HepG2 (cell line): ENCODE results near the gene NOTO. TPM values are rescaled to one million over a fixed set of nuclear protein-coding genes. Genes with fewer than 3 reads are reported as not detected.

ENCODE experiments used
- ATAC-seq: fragments of 200-7000 bp; cut with Tn5 transposase; 3 replicates; pipeline ENCODE4 v1.9.1; 2020; ENCODE audit warnings: mild to moderate bottlenecking, moderate library complexity
- BruUV-seq: library from RNA; stranded (reverse); fragments of 400-500 nt; replicated peaks from 2 replicates; lab custom pipeline; 2021; lab: Mats Ljungman, UMichigan
- CTCF ChIA-PET: fragments of 300-600 bp; formaldehyde crosslinking; extraction: SDS; loops from one replicate; lab custom pipeline; 2021; ENCODE audit warnings: low total read pairs, inconsistent platforms, low intra/inter-chr PET ratio; lab: Yijun Ruan, JAX
- POLR2A ChIA-PET: fragments of 350-600 bp; sonication (Branson Sonifier 250); formaldehyde crosslinking; loops from one replicate; lab custom pipeline; 2020; ENCODE audit warnings: antibody characterized with exemption, inconsistent platforms; lab: Yijun Ruan, JAX
- DNase-seq: peaks from one replicate; pipeline ENCODE4 v3.0.0-alpha.2; 2015; ENCODE audit warnings: low spot score
- FAIRE-seq: peaks from 3 replicates; lab custom pipeline; 2011; peaks lifted over from hg19 to GRCh38; lab: Jason Lieb, UNC
- H2AFZ ChIP-seq: one replicate; pipeline ENCODE4 v1.6.1; 2011; ENCODE audit warnings: low read length, inconsistent platforms
- H3K27ac ChIP-seq: fragments of 300-600 bp; 3 replicates; pipeline ENCODE4 v1.8.0; 2011; ENCODE audit warnings: mixed run types, mild to moderate bottlenecking, mixed read lengths, low read length, inconsistent platforms; ENCODE audit not compliant: insufficient read depth; ENCODE audit errors: extremely low read length
- H3K27me3 ChIP-seq, 2 experiments: fragments of 200-600 bp in 1 of 2; 2 replicates in 1 of 2; 3 replicates in 1 of 2; pipeline versions ENCODE4 v1.6.0 to v1.8.0; 2011; ENCODE audit warnings: low read length in 2 of 2, mild to moderate bottlenecking in 2 of 2, moderate library complexity in 2 of 2, inconsistent platforms in 1 of 2; ENCODE audit not compliant: insufficient read depth in 2 of 2, control insufficient read depth in 1 of 2
- H3K36me3 ChIP-seq, 2 experiments: fragments of 200-600 bp in 1 of 2; replicated peaks in 1 of 2; 2 replicates in 1 of 2; 3 replicates in 1 of 2; pipeline versions ENCODE4 v1.5.1 to v1.8.0; 2011; ENCODE audit warnings: low read length in 2 of 2, inconsistent platforms in 1 of 2; ENCODE audit not compliant: insufficient read depth in 2 of 2, control insufficient read depth in 1 of 2
- H3K4me1 ChIP-seq: 2 replicates; pipeline ENCODE4 v1.5.1; 2012; ENCODE audit warnings: low read length, inconsistent platforms; ENCODE audit not compliant: insufficient read depth
- H3K4me2 ChIP-seq: 2 replicates; pipeline ENCODE4 v1.6.0; 2011; ENCODE audit warnings: low read depth, low read length, inconsistent platforms
- H3K4me3 ChIP-seq, 3 experiments: fragments of 200-600 bp in 1 of 3; sonication (generic), shearing (Covaris generic) in 1 of 3; replicated peaks in 1 of 3; 2 replicates each; pipeline ENCODE4 v1.5.1; 2011 to 2016; ENCODE audit warnings: low read length in 3 of 3, inconsistent platforms in 2 of 3, low read depth in 2 of 3, mild to moderate bottlenecking in 2 of 3, control low read depth in 1 of 3, mixed read lengths in 1 of 3; ENCODE audit not compliant: insufficient read depth in 1 of 3
- H3K79me2 ChIP-seq: one replicate; pipeline ENCODE4 v1.6.1; 2011; ENCODE audit warnings: low read length, inconsistent platforms; ENCODE audit not compliant: insufficient read depth
- H3K9ac ChIP-seq: 2 replicates; pipeline ENCODE4 v1.6.0; 2011; ENCODE audit warnings: mild to moderate bottlenecking, low read depth, low read length, inconsistent platforms; ENCODE audit not compliant: insufficient read depth
- H3K9me3 ChIP-seq: 2 replicates; pipeline ENCODE4 v1.5.1; 2012; ENCODE audit warnings: mild to moderate bottlenecking, low read length
- H4K20me1 ChIP-seq: 2 replicates; pipeline ENCODE4 v1.6.0; 2011; ENCODE audit warnings: inconsistent platforms, mild to moderate bottlenecking, low read length, moderate library complexity; ENCODE audit not compliant: insufficient read depth
- AGO2 ChIP-seq: fragments of 200-400 bp; formaldehyde crosslinking; optimal IDR thresholded peaks from 2 replicates; pipeline ENCODE3; 2017; ENCODE audit warnings: mild to moderate bottlenecking, low read depth, low read length, moderate library complexity
- ATAD3A ChIP-seq: sonication (generic); formaldehyde crosslinking; IDR thresholded peaks from 2 replicates; pipeline ENCODE4 v1.4.0; 2020; ENCODE audit warnings: missing genetic modification reagents
- ATM ChIP-seq: fragments of 450-650 bp; IDR thresholded peaks from 2 replicates; pipeline ENCODE4 v1.7.1; 2017; ENCODE audit warnings: mild to moderate bottlenecking, borderline replicate concordance
- ETV5 ChIP-seq: IDR thresholded peaks from 2 replicates; pipeline ENCODE4 v1.6.1; 2018; ENCODE audit warnings: missing biosample characterization, missing genetic modification reagents, inconsistent platforms, borderline replicate concordance
- HHEX ChIP-seq: IDR thresholded peaks from 2 replicates; pipeline ENCODE4 v1.6.1; 2016; ENCODE audit warnings: control low read depth
- JUNB ChIP-seq: sonication (generic); formaldehyde crosslinking; IDR thresholded peaks from 2 replicates; pipeline ENCODE4 v1.8.0; 2022; ENCODE audit warnings: missing genetic modification reagents, mild to moderate bottlenecking, borderline replicate concordance
- KLF6 ChIP-seq: IDR thresholded peaks from 2 replicates; pipeline ENCODE4 v1.8.0; 2016; ENCODE audit warnings: missing biosample characterization, missing genetic modification reagents
- NBN ChIP-seq: fragments of 450-650 bp; conservative IDR thresholded peaks from 2 replicates; pipeline ENCODE4 v1.6.1; 2017
- PHF8 ChIP-seq: sonication (generic); formaldehyde crosslinking; IDR thresholded peaks from 2 replicates; pipeline ENCODE4 v1.5.0; 2020; ENCODE audit warnings: missing genetic modification reagents
- PITX1 ChIP-seq: sonication (generic); formaldehyde crosslinking; IDR thresholded peaks from 2 replicates; pipeline ENCODE4 v1.5.1; 2020; ENCODE audit warnings: mild to moderate bottlenecking, missing genetic modification reagents
- ZBTB49 ChIP-seq: sonication (generic); formaldehyde crosslinking; IDR thresholded peaks from 2 replicates; pipeline ENCODE4 v1.4.0; 2020; ENCODE audit warnings: missing genetic modification reagents, borderline replicate concordance
- ZNF20 ChIP-seq: sonication (generic); formaldehyde crosslinking; IDR thresholded peaks from 2 replicates; pipeline ENCODE4 v1.4.0; 2020; ENCODE audit warnings: mild to moderate bottlenecking, moderate library complexity, missing genetic modification reagents
- ZNF383 ChIP-seq: sonication (generic); formaldehyde crosslinking; IDR thresholded peaks from 2 replicates; pipeline ENCODE4 v1.4.0; 2020; ENCODE audit warnings: missing genetic modification reagents, mild to moderate bottlenecking, borderline replicate concordance
- ZNF569 ChIP-seq: sonication (generic); formaldehyde crosslinking; IDR thresholded peaks from 2 replicates; pipeline ENCODE4 v1.5.0; 2020; ENCODE audit warnings: mild to moderate bottlenecking, missing genetic modification reagents, moderate library complexity, borderline replicate concordance
- ZNF577 ChIP-seq: sonication (generic); formaldehyde crosslinking; IDR thresholded peaks from 2 replicates; pipeline ENCODE4 v1.4.0; 2020; ENCODE audit warnings: mild to moderate bottlenecking, low read depth, missing genetic modification reagents, borderline replicate concordance
- ZNF629 ChIP-seq: sonication (generic); formaldehyde crosslinking; conservative IDR thresholded peaks from 2 replicates; pipeline ENCODE4 v1.5.0; 2020; ENCODE audit warnings: missing genetic modification reagents
- ZNF75D ChIP-seq: sonication (generic); formaldehyde crosslinking; IDR thresholded peaks from 2 replicates; pipeline ENCODE4 v1.8.1; 2023; ENCODE audit warnings: missing genetic modification reagents, mild to moderate bottlenecking, borderline replicate concordance
- ZNF891 ChIP-seq: sonication (generic); formaldehyde crosslinking; IDR thresholded peaks from 2 replicates; pipeline ENCODE4 v1.5.0; 2020; ENCODE audit warnings: mild to moderate bottlenecking, missing genetic modification reagents
- WGBS: methylation state at CpG from one replicate; pipeline ENCODE4 v1.1.6; 2017; ENCODE audit warnings: low lambda C conversion rate; 5-methylcytosine and 5-hydroxymethylcytosine counted together
- in situ Hi-C: cut with HindIII; loops from 2 replicates; pipeline ENCODE4 v1.10.0; 2017; ENCODE audit warnings: low pct_unique_long_range_greater_than_20kb; ENCODE audit not compliant: extremely low pct_ligation_motif_present
- intact Hi-C: fragments of 100-400 bp; cut with micrococcal nuclease; formaldehyde crosslinking; loops from one replicate; pipeline ENCODE4 v1.10.0; 2022; ENCODE audit not compliant: unreplicated experiment
- polyA plus RNA-seq, 8 experiments: library from polyadenylated mRNA; depleted of rRNA in 3 of 8; stranded (reverse) in 7 of 8; unstranded in 1 of 8; fragments of >200 nt; fragmentation: Illumina TruSeq in 4 of 8; extraction: Trizol in 4 of 8; gene quantifications; 2 replicates each; pipeline versions ENCODE4 v1.2.1 to v1.2.3, GENCODE V29; 2011 to 2016; ENCODE audit warnings: low read depth in 4 of 8, missing spikeins in 1 of 8, mixed read lengths in 1 of 8; ENCODE audit not compliant: insufficient read depth in 1 of 8
- total RNA-seq, 5 experiments: library from RNA; depleted of rRNA; stranded (reverse); fragments of >200 nt; fragmentation: Illumina TruSeq; extraction: Trizol; gene quantifications; 2 replicates each; pipeline ENCODE4 v1.2.3, GENCODE V29; 2016; ENCODE audit warnings: low read depth in 1 of 5
- TF ChIP-seq, protein P1 (sequence below): sonication (generic); formaldehyde crosslinking; conservative IDR thresholded peaks from 2 replicates; pipeline ENCODE4 v1.8.1; 2023; ENCODE audit warnings: missing genetic modification reagents
- TF ChIP-seq, protein P2 (sequence below): sonication (generic); formaldehyde crosslinking; IDR thresholded peaks from 2 replicates; pipeline ENCODE4 v1.4.0; 2020; ENCODE audit warnings: mild to moderate bottlenecking, missing genetic modification reagents
- TF ChIP-seq, protein P3 (sequence below): sonication (generic); formaldehyde crosslinking; IDR thresholded peaks from 2 replicates; pipeline ENCODE4 v1.4.0; 2020; ENCODE audit warnings: low read depth, mild to moderate bottlenecking, missing genetic modification reagents

The NOTO gene
- total and polyA plus RNA-seq, 2 of the 13 experiments (the other 11 are each of a cell fraction or from before 2014, with no cell fraction given), result not detected

GRCh38 chr2:73252238-73253027 is 50.1 kb downstream of the NOTO start:
- intact Hi-C loops (no loop called here), in situ Hi-C loops (no loop called here)
- ChIA-PET POLR2A (interaction anchor here (1.8 kb wide), 1 partner anchor 17 kb away, joined by 7 read pairs; no protein-coding TSS in a partner anchor), CTCF (no interaction called here)
- ATAC-seq, result no peak
- no peaks in the 10 kb centered on the region for H3K79me2 ChIP-seq
- H3K9ac ChIP-seq, result no peak overlapping the region
- H4K20me1 ChIP-seq, result peaks cover 6% of the 10 kb centered on the region; the same call in 1 of the 2 replicates
- no peak for FAIRE-seq
- 98% methylated on average over 17 of the region's 17 CpGs for WGBS
- H3K27ac ChIP-seq, result no peak overlapping the region
- H3K9me3 ChIP-seq, result no peaks in the 10 kb centered on the region
- H3K4me2 ChIP-seq, result no peak overlapping the region
- BruUV-seq, result no TSS peak
- H3K4me3 ChIP-seq, result no peak overlapping the region
- H3K36me3 ChIP-seq, result peaks cover 42 to 65% of the 10 kb centered on the region in 2 experiments
- H3K27me3 ChIP-seq, result no peaks in the 10 kb centered on the region
- peaks cover 30% of the 10 kb centered on the region for H3K4me1 ChIP-seq
- H2AFZ ChIP-seq, result no peak overlapping the region
- no peak for DNase-seq
- TF ChIP-seq, protein P1, sequence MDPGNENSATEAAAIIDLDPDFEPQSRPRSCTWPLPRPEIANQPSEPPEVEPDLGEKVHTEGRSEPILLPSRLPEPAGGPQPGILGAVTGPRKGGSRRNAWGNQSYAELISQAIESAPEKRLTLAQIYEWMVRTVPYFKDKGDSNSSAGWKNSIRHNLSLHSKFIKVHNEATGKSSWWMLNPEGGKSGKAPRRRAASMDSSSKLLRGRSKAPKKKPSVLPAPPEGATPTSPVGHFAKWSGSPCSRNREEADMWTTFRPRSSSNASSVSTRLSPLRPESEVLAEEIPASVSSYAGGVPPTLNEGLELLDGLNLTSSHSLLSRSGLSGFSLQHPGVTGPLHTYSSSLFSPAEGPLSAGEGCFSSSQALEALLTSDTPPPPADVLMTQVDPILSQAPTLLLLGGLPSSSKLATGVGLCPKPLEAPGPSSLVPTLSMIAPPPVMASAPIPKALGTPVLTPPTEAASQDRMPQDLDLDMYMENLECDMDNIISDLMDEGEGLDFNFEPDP, result 0 out of 2 replicates have a peak, but pooled peaks have one; percentile 48
- TF ChIP-seq HHEX (no peak), NBN (no peak), ATM (no peak), ZNF569 (CRISPR knock-in tag) (no peak), ETV5 (CRISPR knock-in tag) (no peak), ZBTB49 (no peak), ZNF629 (CRISPR knock-in tag) (no peak), PHF8 (no peak), ATAD3A (CRISPR knock-in tag) (no peak), ZNF383 (CRISPR knock-in tag) (no peak), KLF6 (no peak), ZNF20 (no peak), ZNF891 (CRISPR knock-in tag) (0 out of 2 replicates have a peak, but pooled peaks have one; percentile 25), AGO2 (peak; percentile 64), ZNF577 (CRISPR knock-in tag) (no peak), PITX1 (CRISPR knock-in tag) (no peak), JUNB (CRISPR knock-in tag) (no peak), ZNF75D (CRISPR knock-in tag) (no peak)
- TF ChIP-seq, protein P2, sequence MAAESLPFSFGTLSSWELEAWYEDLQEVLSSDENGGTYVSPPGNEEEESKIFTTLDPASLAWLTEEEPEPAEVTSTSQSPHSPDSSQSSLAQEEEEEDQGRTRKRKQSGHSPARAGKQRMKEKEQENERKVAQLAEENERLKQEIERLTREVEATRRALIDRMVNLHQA, result no peak
- TF ChIP-seq, protein P3, sequence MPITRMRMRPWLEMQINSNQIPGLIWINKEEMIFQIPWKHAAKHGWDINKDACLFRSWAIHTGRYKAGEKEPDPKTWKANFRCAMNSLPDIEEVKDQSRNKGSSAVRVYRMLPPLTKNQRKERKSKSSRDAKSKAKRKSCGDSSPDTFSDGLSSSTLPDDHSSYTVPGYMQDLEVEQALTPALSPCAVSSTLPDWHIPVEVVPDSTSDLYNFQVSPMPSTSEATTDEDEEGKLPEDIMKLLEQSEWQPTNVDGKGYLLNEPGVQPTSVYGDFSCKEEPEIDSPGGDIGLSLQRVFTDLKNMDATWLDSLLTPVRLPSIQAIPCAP, result no peak
